Ectodermal cell (in vitro differentiated cells): ENCODE results near the gene JPH2.

ENCODE experiments used
- H3K27ac ChIP-seq: 2 replicates; pipeline ENCODE4 v1.7.0; 2013; ENCODE audit warnings: mild to moderate bottlenecking, low read depth, low read length; ENCODE audit not compliant: insufficient read depth, poor library complexity, severe bottlenecking
- H3K27me3 ChIP-seq: 2 replicates; pipeline ENCODE4 v1.7.0; 2013; ENCODE audit warnings: mild to moderate bottlenecking, low read length; ENCODE audit not compliant: insufficient read depth, control insufficient read depth, poor library complexity, severe bottlenecking
- H3K36me3 ChIP-seq: one replicate; pipeline ENCODE4 v1.7.0; 2013; ENCODE audit warnings: low read length; ENCODE audit not compliant: control insufficient read depth, insufficient read depth
- H3K4me1 ChIP-seq: one replicate; pipeline ENCODE4 v1.7.0; 2013; ENCODE audit warnings: low read length; ENCODE audit not compliant: control insufficient read depth, insufficient read depth
- H3K4me3 ChIP-seq: 2 replicates; pipeline ENCODE4 v1.7.0; 2013; ENCODE audit warnings: low read depth, low read length, control low read depth; ENCODE audit not compliant: insufficient read depth
- H3K9me3 ChIP-seq: 2 replicates; pipeline ENCODE4 v1.7.0; 2013; ENCODE audit warnings: mild to moderate bottlenecking, low read length, moderate library complexity; ENCODE audit not compliant: control insufficient read depth
- WGBS, 2 experiments: methylation state at CpG; one replicate each; pipeline ENCODE4 v1.1.7; 2013; ENCODE audit warnings: missing lambda C conversion rate in 2 of 2; 5-methylcytosine and 5-hydroxymethylcytosine counted together

JPH2 gene

DNA sequence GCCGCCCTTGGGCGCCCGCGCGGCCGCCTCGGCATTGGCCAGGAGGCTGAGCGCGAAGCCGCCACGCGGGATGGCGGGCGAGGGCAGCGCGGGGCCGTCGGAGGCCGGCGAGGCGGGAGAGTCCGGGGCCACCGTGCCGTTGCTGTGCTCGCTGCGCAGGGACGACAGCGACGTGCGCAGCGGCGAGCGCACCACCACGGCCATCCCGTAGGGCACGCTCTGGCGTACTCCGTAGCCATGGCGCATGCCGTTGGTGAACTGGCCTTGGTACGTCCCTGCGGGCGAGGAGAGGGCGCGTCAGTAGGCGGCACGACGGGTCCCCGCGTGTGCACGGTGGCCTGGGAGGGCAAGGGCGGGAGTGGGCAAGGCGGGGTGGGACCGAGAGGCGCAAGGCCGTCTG is 26.9 kb downstream of the JPH2 start:
- H3K4me1 ChIP-seq = peaks cover 5% of the 10 kb centered on the region
- no peak overlapping the region for H3K4me3 ChIP-seq
- no peaks in the 10 kb centered on the region for H3K27me3 ChIP-seq
- H3K27ac ChIP-seq = no peak overlapping the region
- 96 to 97% methylated on average over 56 of the region's 56 CpGs for WGBS, 2 experiments
- H3K36me3 ChIP-seq = no peaks in the 10 kb centered on the region
- no peaks in the 10 kb centered on the region for H3K9me3 ChIP-seq

DNA sequence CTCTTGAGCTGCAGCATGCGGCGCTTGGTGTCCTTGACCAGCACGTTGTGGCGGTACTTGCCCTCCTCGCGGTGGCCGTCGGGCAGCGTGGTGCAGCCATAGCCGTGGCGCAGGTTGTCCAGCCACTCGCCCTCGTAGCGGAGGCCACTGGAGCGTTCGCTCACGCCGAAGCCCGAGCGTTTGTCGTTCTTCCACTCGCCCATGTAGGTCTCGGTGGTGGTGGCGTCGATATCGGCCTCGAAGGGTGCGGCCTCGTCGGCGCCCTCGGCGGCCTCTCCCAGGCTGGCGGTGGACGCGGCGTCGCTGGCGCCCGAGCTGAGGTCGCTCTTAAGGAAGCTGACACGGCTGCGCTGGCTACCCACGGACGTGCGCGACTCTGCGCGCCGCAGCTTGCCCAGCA is 27.3 kb downstream of the JPH2 start:
- Histone ChIP-seq H3K4me3 (no peak overlapping the region), H3K36me3 (no peaks in the 10 kb centered on the region), H3K4me1 (peaks cover 8% of the 10 kb centered on the region), H3K27ac (no peak overlapping the region), H3K27me3 (no peaks in the 10 kb centered on the region), H3K9me3 (no peaks in the 10 kb centered on the region)
- 94 to 95% methylated on average over 50 of the region's 50 CpGs for WGBS, 2 experiments

DNA sequence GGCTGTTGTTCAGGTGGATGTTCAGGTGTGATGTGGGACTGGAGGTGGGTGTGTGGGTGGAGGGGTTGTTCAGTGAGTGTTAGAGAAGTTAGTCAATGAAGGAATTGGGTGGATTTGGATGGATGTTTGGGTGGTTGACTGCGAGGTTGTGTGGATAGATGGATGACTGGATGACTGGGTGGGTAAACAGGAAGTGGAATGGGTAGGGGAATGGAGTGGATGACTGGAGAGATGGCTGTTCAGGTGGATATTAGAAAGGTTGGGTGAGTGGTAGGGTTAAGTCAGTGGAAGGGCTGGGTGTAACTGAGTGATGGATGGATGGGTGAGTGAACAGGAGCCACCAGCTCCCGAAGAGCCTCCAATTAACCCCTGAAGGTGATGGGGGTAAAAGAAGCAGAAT is 27.9 kb downstream of the JPH2 start:
- 97 to 98% methylated on average over 2 of the region's 2 CpGs for WGBS, 2 experiments
- H3K4me1 ChIP-seq = peaks cover 9% of the 10 kb centered on the region
- no peak overlapping the region for H3K4me3 ChIP-seq

DNA sequence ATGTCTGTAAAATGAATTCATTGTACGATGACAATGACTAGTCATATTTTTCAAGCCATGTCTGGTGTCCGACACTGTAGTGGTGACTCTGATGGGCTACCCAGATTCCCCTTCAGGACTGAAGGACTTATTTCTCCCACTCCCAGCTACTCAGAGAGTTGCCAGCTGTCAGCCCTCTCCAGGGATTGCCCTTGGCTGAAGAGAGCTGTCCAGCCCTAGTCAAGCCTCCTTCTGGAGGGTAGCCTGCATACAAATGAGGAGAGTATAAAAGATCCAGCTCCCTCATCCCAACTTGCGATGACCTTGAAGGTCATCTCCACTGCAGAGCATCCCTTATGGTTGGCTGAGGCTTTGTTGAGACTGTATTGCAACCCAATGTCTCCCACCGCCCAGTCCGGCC is 29.9 kb downstream of the JPH2 start:
- Histone ChIP-seq H3K4me1 (peaks cover 19% of the 10 kb centered on the region), H3K4me3 (no peak overlapping the region), H3K27me3 (no peaks in the 10 kb centered on the region), H3K27ac (no peak overlapping the region), H3K9me3 (no peaks in the 10 kb centered on the region), H3K36me3 (no peaks in the 10 kb centered on the region)
- WGBS, 2 experiments = 94 to 96% methylated on average over 5 of the region's 5 CpGs

More for the DNA sequence above, 27.9 kb downstream of the JPH2 start:
- Histone ChIP-seq H3K36me3 (no peaks in the 10 kb centered on the region), H3K27me3 (no peaks in the 10 kb centered on the region), H3K9me3 (no peaks in the 10 kb centered on the region), H3K27ac (no peak overlapping the region)

DNA sequence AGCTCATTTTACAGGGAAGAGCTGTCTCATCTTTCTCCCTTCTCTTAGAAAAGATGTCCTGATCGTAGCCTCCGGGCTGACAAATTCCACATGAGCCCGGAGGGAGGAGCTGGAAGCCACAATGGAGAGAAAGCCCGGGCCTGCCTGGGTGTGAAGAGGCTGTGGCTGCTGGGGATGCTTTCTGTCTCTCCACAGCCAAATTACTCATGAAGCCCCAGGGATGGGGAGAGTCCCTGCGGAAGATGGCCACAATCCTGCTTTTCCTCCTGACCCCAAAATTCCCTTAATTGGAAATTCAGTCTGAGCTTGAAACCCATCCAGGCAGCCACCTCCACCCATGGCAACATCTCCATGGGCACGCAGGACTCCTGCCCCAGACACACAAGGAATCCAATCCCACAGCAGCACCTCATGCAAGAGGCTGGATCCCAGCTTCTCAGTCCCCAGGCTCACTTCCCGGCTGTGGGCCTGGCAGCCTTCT is 32.4 kb downstream of the JPH2 start:
- Histone ChIP-seq H3K4me1 (peaks cover 19% of the 10 kb centered on the region), H3K9me3 (no peaks in the 10 kb centered on the region), H3K4me3 (no peak overlapping the region), H3K36me3 (no peaks in the 10 kb centered on the region), H3K27ac (no peak overlapping the region), H3K27me3 (no peaks in the 10 kb centered on the region)
- 60 to 66% methylated on average over 7 of the region's 7 CpGs for WGBS, 2 experiments

DNA sequence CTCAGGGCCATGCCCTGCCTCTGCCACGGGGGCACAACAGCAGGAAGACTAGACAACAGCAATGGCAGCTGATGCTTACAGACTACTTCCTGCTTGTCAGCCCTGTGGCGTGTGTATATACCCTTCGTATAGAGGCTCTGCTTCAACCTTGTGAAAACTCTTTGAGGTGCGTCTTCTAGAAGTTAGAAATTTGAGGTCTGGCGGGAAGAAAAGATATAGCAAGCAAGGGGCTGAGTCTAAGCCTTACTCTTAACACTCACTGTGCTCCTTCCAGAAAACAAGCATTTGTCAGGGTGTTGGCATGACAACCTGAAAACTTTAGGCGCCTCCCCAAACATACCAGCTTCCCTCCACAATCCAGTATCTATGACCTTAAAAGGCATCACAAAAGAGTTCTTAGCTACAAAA is 33.3 kb downstream of the JPH2 start:
- WGBS, 2 experiments = 87 to 89% methylated on average over 6 of the region's 6 CpGs

DNA sequence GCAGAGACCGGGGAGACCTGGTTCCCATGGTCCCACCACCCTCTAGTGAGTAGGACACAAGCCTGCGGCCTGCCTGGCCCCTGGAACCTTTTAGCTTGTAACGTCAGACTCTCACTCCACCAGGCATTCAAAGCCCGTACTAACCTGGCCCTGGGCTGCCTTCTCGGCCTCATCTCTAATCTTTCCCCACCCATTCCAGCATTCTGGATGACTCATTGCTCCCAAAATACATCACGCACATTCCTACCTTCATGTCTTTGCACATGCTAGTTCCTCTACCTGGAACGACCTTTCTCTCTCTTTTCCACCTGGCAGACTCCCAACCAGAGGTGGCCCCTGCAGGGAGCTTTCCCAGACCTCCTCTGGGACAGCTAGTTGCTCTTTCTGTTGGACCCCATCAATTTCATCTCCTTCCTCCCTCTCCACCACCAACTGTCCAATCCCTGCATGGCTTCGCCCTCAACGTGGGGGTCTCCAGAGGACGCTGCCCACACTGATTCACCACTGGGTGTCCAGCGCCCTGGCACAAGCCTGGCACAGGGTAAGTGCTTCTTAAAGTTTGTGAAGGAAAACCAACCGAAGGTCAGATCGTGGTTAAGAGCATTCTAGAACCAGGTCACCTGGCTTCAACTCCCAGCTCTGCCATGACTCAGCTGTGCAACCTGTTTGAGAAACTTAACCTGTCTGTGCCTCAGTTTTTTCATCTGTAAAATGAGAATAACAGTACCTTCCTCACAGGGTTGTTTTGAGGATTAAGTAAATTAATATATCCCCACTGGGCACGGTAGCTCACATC is 35.2 kb downstream of the JPH2 start:
- H3K4me1 ChIP-seq = peaks cover 19% of the 10 kb centered on the region
- WGBS, 2 experiments = 92 to 94% methylated on average over 14 of the region's 14 CpGs
- no peak overlapping the region for H3K4me3 ChIP-seq
- H3K27me3 ChIP-seq = no peaks in the 10 kb centered on the region
- H3K36me3 ChIP-seq = no peaks in the 10 kb centered on the region
- H3K9me3 ChIP-seq = no peaks in the 10 kb centered on the region
- H3K27ac ChIP-seq = no peak overlapping the region

More for the DNA sequence above, 33.3 kb downstream of the JPH2 start:
- Histone ChIP-seq H3K27me3 (no peaks in the 10 kb centered on the region), H3K4me1 (peaks cover 19% of the 10 kb centered on the region), H3K9me3 (no peaks in the 10 kb centered on the region), H3K36me3 (no peaks in the 10 kb centered on the region), H3K27ac (no peak overlapping the region), H3K4me3 (no peak overlapping the region)

DNA sequence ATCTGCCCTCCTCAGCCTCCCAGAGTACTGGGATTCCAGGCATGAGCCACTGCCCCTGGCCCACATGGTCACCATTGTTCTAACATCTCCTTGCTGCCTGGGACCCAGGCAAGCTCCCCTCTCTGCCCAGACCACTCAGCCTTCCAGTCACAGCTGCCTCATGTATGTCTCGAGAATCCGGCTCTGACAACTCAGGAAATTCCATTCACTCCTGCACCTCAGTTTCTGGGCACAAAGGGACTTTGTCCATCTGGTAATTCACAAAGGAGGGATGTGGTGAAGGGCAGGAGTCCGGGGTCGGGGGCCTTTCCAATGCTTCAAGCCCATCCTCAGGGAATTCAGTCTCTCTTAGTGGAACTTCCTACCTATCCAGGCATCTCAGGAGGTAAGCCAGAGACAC is 40.7 kb downstream of the JPH2 start:
- WGBS, 2 experiments = 89 to 91% methylated on average over 4 of the region's 4 CpGs
- no peak overlapping the region for H3K4me3 ChIP-seq
- H3K4me1 ChIP-seq = no peaks in the 10 kb centered on the region
- H3K27me3 ChIP-seq = no peaks in the 10 kb centered on the region
- no peaks in the 10 kb centered on the region for H3K9me3 ChIP-seq
- H3K36me3 ChIP-seq = no peaks in the 10 kb centered on the region
- H3K27ac ChIP-seq = no peak overlapping the region

DNA sequence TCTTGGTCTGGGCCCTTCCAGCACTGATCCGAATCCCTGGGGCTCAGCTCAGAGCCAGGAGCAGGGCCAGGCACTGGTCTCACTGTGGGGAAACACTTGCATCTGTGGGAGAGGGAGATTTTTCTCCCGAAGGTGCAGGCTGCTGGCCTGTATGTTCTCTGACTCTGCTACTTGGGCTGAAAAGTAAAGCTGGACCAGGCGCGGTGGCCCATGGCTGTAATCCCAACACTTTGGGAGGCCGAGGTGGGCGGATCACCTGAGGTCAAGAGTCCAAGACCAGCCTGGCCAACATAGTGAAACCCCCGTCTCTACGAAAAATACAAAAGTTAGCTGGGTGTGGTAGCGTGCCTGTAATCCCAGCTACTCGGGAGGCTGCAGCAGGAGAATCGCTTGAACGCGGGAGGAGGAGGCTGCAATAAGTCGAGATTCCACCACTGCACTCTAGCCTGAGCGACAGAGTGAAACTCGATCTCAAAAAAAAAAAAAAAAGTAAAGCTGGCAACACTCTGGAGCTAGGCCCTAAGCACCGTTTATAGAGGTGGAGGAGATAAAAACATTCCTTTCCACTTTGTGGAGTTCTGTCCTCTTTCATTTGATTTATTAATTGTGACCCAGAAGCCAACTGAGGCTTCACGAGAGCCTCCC is 41.7 kb downstream of the JPH2 start:
- WGBS, 2 experiments = 90 to 91% methylated on average over 18 of the region's 18 CpGs
- no peak overlapping the region for H3K4me3 ChIP-seq
- H3K36me3 ChIP-seq = no peaks in the 10 kb centered on the region
- no peaks in the 10 kb centered on the region for H3K27me3 ChIP-seq
- no peak overlapping the region for H3K27ac ChIP-seq
- no peaks in the 10 kb centered on the region for H3K9me3 ChIP-seq
- H3K4me1 ChIP-seq = no peaks in the 10 kb centered on the region

DNA sequence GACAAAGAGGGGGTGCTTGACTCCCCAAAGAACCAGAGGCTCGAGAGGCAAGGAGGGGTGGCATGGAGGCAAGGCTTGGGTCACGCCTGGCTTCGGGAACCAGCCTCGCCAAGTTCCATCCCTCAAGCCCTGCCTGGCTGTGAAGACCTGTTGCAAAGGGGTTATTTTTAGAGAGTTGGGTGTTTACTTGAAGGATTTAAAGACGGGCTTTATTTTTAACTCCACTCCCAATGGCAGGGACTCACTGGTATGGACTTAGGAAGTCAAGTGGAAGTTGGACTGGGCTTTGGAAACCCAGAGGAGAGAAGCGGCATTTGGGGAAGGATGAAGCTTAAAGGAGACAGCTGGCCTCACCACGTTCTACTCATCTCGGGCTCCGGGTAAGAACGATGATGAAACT is 43.1 kb downstream of the JPH2 start:
- WGBS, 2 experiments = 94 to 96% methylated on average over 10 of the region's 10 CpGs

More for the DNA sequence above, 43.1 kb downstream of the JPH2 start:
- H3K36me3 ChIP-seq = no peaks in the 10 kb centered on the region
- H3K9me3 ChIP-seq = no peaks in the 10 kb centered on the region
- no peak overlapping the region for H3K4me3 ChIP-seq
- no peaks in the 10 kb centered on the region for H3K4me1 ChIP-seq
- no peaks in the 10 kb centered on the region for H3K27me3 ChIP-seq
- H3K27ac ChIP-seq = no peak overlapping the region
